ENCODE data around the gene EPB41.

- TF ChIP-seq CTCF (IDR thresholded peaks at IDR 0.05) (no peak), EP300 (IDR thresholded peaks at IDR 0.05) (no peak), POLR2AphosphoS5 (IDR thresholded peaks at IDR 0.05) (no peak)
These were observed 22.2 kb downstream of the EPB41 start for GRCh38 chr1:28936528-28936927.

Measured in sigmoid colon (tissue), 4 donors.